Measurements from ENCODE around the gene ABCG4. TPM values are rescaled to one million over a fixed set of nuclear protein-coding genes. Genes with fewer than 3 reads are reported as not detected.

ABCG4 gene
- total RNA-seq, 1 experiment from 2014 or later = not detected

- CTCF ChIA-PET = interaction anchor here (0.8 kb wide), 1 partner anchor 9 kb away, joined by 5 read pairs; no protein-coding TSS in a partner anchor
- Histone ChIP-seq H3K4me3 (ENCODE audit: low read depth, low read length, poor library complexity, severe bottlenecking) (no peak overlapping the region), H3K27ac (ENCODE audit: low read depth, low read length, poor library complexity, severe bottlenecking) (no peak overlapping the region), H3K9me3 (ENCODE audit: low read depth, low read length, poor library complexity, severe bottlenecking) (no peaks in the 10 kb centered on the region), H3K4me1 (ENCODE audit: insufficient read depth, low read length, poor library complexity, severe bottlenecking) (no peaks in the 10 kb centered on the region), H3K36me3 (ENCODE audit: insufficient read depth, low read length, poor library complexity, severe bottlenecking) (no peaks in the 10 kb centered on the region), H3K27me3 (replicated peaks; ENCODE audit: insufficient read depth, low read depth, low read length, poor library complexity) (no peaks in the 10 kb centered on the region)
- POLR2A ChIA-PET (ENCODE audit: low non-redundant PET) = no interaction called here
- intact Hi-C loops (cut with micrococcal nuclease; ENCODE audit: unreplicated experiment) = no loop called here
- BruUV-seq (replicated peaks) = no TSS peak
- TF ChIP-seq, protein P1, sequence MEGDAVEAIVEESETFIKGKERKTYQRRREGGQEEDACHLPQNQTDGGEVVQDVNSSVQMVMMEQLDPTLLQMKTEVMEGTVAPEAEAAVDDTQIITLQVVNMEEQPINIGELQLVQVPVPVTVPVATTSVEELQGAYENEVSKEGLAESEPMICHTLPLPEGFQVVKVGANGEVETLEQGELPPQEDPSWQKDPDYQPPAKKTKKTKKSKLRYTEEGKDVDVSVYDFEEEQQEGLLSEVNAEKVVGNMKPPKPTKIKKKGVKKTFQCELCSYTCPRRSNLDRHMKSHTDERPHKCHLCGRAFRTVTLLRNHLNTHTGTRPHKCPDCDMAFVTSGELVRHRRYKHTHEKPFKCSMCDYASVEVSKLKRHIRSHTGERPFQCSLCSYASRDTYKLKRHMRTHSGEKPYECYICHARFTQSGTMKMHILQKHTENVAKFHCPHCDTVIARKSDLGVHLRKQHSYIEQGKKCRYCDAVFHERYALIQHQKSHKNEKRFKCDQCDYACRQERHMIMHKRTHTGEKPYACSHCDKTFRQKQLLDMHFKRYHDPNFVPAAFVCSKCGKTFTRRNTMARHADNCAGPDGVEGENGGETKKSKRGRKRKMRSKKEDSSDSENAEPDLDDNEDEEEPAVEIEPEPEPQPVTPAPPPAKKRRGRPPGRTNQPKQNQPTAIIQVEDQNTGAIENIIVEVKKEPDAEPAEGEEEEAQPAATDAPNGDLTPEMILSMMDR (conservative IDR thresholded peaks at IDR 0.05; ENCODE audit: low read depth, low read length) = no peak
- TF ChIP-seq EZH2 (IDR thresholded peaks at IDR 0.05; ENCODE audit: borderline replicate concordance, low read depth, low read length, poor library complexity, severe bottlenecking) = no peak
- no peak for DNase-seq (ENCODE audit: low spot score)
Measured at GRCh38 chr11:119185981-119186634, 37.3 kb downstream of the ABCG4 start.

DNA sequence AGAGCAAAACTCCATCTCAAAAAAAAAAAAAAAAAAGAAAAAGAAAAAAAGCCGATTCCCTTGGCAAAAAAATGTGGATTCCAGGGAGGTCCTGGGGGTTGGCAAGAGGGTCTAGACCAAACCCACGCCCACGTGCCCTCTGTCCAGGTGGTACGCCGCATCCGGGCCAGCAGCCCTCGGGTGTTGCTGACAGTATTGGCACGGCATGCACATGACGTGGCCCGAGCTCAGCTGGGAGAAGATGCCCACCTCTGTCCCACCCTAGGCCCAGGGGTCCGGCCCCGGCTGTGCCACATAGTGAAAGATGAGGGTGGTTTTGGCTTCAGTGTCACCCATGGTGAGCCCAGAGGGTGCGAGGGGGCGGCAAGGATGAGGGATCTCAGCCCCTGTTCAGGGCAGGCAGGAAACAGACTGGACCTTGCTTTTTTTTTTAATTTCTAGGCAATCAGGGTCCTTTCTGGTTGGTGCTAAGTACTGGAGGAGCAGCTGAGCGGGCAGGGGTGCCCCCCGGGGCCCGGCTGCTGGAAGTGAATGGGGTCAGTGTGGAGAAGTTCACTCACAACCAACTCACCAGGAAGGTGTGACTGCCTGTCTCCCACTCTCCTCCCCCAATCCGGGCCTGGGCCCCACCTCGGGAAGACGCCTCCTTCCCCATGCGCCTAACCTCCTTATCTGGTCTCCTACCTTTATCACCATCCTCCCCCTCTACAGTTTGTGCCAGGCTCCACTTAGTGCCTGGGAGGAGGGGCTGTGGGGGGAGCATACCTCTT lies 38.5 kb downstream of the ABCG4 start:
- no peaks in the 10 kb centered on the region for H3K4me1 ChIP-seq (ENCODE audit: insufficient read depth, low read length, poor library complexity, severe bottlenecking)
- H3K9me3 ChIP-seq (ENCODE audit: low read depth, low read length, poor library complexity, severe bottlenecking) = no peaks in the 10 kb centered on the region
- TF ChIP-seq, protein P1 (conservative IDR thresholded peaks at IDR 0.05; ENCODE audit: low read depth, low read length) = no peak
- TF ChIP-seq EZH2 (IDR thresholded peaks at IDR 0.05; ENCODE audit: borderline replicate concordance, low read depth, low read length, poor library complexity, severe bottlenecking) = no peak
- no peak for DNase-seq (ENCODE audit: low spot score)
- POLR2A ChIA-PET (ENCODE audit: low non-redundant PET) = no interaction called here
- CTCF ChIA-PET = interaction anchor here (0.8 kb wide), 1 partner anchor 8 kb away, joined by 5 read pairs; no protein-coding TSS in a partner anchor
- H3K36me3 ChIP-seq (ENCODE audit: insufficient read depth, low read length, poor library complexity, severe bottlenecking) = no peaks in the 10 kb centered on the region
- H3K27ac ChIP-seq (ENCODE audit: low read depth, low read length, poor library complexity, severe bottlenecking) = no peak overlapping the region
- H3K27me3 ChIP-seq (replicated peaks; ENCODE audit: insufficient read depth, low read depth, low read length, poor library complexity) = no peaks in the 10 kb centered on the region
- no TSS peak for BruUV-seq (replicated peaks)
- no peak overlapping the region for H3K4me3 ChIP-seq (ENCODE audit: low read depth, low read length, poor library complexity, severe bottlenecking)
- intact Hi-C loops (cut with micrococcal nuclease; ENCODE audit: unreplicated experiment) = no loop called here

DNA sequence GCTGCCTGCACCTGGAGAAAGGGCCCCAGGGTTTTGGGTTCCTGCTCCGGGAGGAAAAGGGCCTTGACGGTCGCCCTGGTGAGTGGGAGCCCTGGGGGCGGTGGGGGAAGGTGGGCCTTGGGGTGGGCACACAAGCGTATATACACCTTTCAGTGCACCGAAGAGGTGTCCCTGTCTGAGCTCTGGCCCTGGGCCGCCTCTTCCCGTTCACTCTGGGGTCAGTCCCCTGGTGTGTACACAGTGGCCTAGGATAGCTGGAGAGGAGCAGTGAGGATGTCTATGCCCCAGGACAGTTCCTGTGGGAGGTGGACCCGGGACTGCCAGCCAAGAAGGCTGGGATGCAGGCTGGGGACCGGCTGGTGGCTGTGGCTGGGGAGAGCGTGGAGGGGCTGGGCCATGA lies 39.2 kb downstream of the ABCG4 start:
- no peaks in the 10 kb centered on the region for H3K9me3 ChIP-seq (ENCODE audit: low read depth, low read length, poor library complexity, severe bottlenecking)
- intact Hi-C loops (cut with micrococcal nuclease; ENCODE audit: unreplicated experiment) = no loop called here
- H3K4me3 ChIP-seq (ENCODE audit: low read depth, low read length, poor library complexity, severe bottlenecking) = no peak overlapping the region
- no peaks in the 10 kb centered on the region for H3K36me3 ChIP-seq (ENCODE audit: insufficient read depth, low read length, poor library complexity, severe bottlenecking)
- CTCF ChIA-PET = no interaction called here
- no peaks in the 10 kb centered on the region for H3K4me1 ChIP-seq (ENCODE audit: insufficient read depth, low read length, poor library complexity, severe bottlenecking)
- POLR2A ChIA-PET (ENCODE audit: low non-redundant PET) = interaction anchor here (0.6 kb wide), 1 partner anchor 172 kb away, joined by 5 read pairs; no protein-coding TSS in a partner anchor
- no peak overlapping the region for H3K27ac ChIP-seq (ENCODE audit: low read depth, low read length, poor library complexity, severe bottlenecking)
- H3K27me3 ChIP-seq (replicated peaks; ENCODE audit: insufficient read depth, low read depth, low read length, poor library complexity) = no peaks in the 10 kb centered on the region
- BruUV-seq (replicated peaks) = no TSS peak
- no peak for DNase-seq (ENCODE audit: low spot score)
- no peak for TF ChIP-seq EZH2 (IDR thresholded peaks at IDR 0.05; ENCODE audit: borderline replicate concordance, low read depth, low read length, poor library complexity, severe bottlenecking)
- TF ChIP-seq, protein P1 (conservative IDR thresholded peaks at IDR 0.05; ENCODE audit: low read depth, low read length) = no peak
